AG04449 (cell line): Measurements from ENCODE around the gene CRADD.

Source experiments
- CTCF ChIA-PET: fragments of 350-600 bp; formaldehyde crosslinking; extraction: SDS; loops from one replicate; lab custom pipeline; 2021; ENCODE audit warnings: antibody characterized with exemption; lab: Yijun Ruan, JAX
- POLR2A ChIA-PET: fragments of 400-600, 350-600 bp; formaldehyde crosslinking; extraction: SDS; loops from one replicate; lab custom pipeline; 2020; ENCODE audit warnings: antibody characterized with exemption, inconsistent platforms; lab: Yijun Ruan, JAX
- DNase-seq: peaks from one replicate; pipeline ENCODE4 v3.0.0-alpha.2; 2010; ENCODE audit warnings: low read depth, low spot score
- H3K4me3 ChIP-seq: 2 replicates; pipeline ENCODE4 v1.5.1; 2011; ENCODE audit warnings: low read depth, mild to moderate bottlenecking, control low read depth, low read length
- TF ChIP-seq, protein P1 (sequence below): IDR thresholded peaks from one replicate; pipeline ENCODE4 v1.5.1; 2011; ENCODE audit warnings: mild to moderate bottlenecking, moderate library complexity, low read length, control low read depth, inconsistent platforms; ENCODE audit not compliant: insufficient read depth; ENCODE audit errors: missing control alignments

Gene CRADD

DNA sequence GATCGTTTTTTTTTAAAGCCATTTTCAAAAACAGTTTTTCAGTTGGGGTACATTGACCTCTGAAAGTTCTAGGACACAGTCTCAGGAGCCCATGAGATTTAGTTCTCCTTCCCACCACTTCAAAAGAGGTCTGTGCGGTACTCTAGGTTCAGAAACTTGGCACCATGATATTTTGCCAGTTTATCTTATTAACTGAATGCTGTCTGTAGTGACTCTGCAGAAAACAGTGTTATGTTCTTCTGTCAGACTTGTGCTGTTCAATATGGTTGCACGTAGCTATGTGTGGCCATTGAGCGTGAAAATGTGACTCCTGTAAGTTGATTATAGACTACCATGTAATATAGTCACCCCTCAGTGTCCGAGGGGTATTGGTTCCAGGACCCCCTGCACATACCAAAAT, 35.9 kb downstream of the CRADD start:
- CTCF ChIA-PET, result interaction anchor here (0.6 to 3.3 kb wide), 2 partner anchors 181 to 389 kb away, joined by 3 to 14 read pairs; no protein-coding TSS in a partner anchor

GRCh38 chr12:93713800-93714199, 36.6 kb downstream of the CRADD start:
- DNase-seq, result no peak
- H3K4me3 ChIP-seq, result no peak overlapping the region
- TF ChIP-seq, protein P1, sequence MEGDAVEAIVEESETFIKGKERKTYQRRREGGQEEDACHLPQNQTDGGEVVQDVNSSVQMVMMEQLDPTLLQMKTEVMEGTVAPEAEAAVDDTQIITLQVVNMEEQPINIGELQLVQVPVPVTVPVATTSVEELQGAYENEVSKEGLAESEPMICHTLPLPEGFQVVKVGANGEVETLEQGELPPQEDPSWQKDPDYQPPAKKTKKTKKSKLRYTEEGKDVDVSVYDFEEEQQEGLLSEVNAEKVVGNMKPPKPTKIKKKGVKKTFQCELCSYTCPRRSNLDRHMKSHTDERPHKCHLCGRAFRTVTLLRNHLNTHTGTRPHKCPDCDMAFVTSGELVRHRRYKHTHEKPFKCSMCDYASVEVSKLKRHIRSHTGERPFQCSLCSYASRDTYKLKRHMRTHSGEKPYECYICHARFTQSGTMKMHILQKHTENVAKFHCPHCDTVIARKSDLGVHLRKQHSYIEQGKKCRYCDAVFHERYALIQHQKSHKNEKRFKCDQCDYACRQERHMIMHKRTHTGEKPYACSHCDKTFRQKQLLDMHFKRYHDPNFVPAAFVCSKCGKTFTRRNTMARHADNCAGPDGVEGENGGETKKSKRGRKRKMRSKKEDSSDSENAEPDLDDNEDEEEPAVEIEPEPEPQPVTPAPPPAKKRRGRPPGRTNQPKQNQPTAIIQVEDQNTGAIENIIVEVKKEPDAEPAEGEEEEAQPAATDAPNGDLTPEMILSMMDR, result no peak
- ChIA-PET CTCF (no interaction called here), POLR2A (no interaction called here)

More for the DNA sequence above, 35.9 kb downstream of the CRADD start:
- H3K4me3 ChIP-seq, result no peak overlapping the region
- POLR2A ChIA-PET, result no interaction called here
- no peak for DNase-seq
- TF ChIP-seq, protein P1, result no peak

- H3K4me3 ChIP-seq, result no peak overlapping the region
- CTCF ChIA-PET, result no interaction called here
- no peak for DNase-seq
- TF ChIP-seq, protein P1, result no peak
- POLR2A ChIA-PET, result no interaction called here
Measured at GRCh38 chr12:93714382-93714781, 37.2 kb downstream of the CRADD start.

DNA sequence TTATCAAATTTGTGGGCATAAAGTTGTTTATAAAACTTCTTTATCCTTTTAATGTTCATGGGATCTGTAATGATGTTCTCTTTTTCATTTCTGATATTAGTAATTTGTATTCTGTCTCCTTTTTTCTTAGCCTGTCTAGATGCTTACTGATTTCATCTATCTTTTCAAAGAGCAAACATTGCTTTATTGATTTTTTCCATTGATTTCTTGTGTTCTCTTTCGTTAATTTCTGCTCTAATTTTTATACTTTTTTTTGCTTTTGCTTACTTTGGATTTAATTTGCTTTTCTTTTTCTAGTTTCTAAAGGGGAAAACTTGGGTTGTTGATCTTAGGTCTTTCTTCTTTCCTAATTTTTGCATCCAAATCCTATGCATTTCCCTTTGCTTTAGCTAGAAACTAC, 42.5 kb downstream of the CRADD start:
- no peak overlapping the region for H3K4me3 ChIP-seq
- DNase-seq, result no peak
- ChIA-PET POLR2A (no interaction called here), CTCF (no interaction called here)
- TF ChIP-seq, protein P1, result no peak

DNA sequence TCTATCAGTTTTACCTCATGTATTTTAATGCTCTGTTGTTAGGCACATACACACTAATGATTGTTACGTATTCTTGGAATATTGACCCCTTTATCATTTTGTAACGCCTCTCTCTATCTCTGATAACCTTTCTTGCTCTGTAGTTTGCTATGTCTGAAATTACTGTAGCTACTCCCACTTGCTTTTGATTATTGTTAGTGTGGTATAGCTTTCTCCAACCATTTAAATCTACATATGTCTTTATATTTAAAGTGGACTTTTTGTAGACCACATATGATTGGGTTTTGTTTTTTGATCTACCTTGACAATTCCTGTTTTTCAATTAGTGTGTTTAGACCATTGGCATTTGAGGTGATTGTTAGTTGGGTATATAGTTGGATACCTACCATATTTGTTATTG, 43.4 kb downstream of the CRADD start:
- CTCF ChIA-PET, result no interaction called here
- POLR2A ChIA-PET, result no interaction called here
- no peak for DNase-seq
- H3K4me3 ChIP-seq, result no peak overlapping the region
- TF ChIP-seq, protein P1, result no peak

DNA sequence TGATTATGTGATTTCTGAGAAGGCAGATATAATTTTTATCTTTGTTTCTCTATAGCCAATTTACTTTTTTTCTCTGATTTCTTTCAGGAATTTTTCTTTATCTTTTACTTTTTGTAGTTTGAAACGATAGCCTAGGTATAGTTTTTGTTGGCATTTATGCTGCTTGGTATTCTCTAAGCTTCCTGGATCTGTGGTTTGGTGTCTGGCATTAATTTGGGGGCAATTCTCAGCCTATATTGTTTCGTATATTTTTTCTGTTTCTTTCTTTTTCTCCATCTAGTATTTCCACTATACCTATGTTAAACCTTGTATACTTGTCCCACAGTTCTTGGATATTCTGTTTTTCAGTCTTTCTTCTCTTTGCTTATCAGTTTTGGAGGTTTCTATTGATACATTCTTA, 45.0 kb downstream of the CRADD start:
- ChIA-PET CTCF (interaction anchor here (1.0 kb wide), 1 partner anchor 20 kb away, joined by 3 read pairs; no protein-coding TSS in a partner anchor), POLR2A (no interaction called here)
- DNase-seq, result no peak
- H3K4me3 ChIP-seq, result no peak overlapping the region
- TF ChIP-seq, protein P1, result no peak
